Activated CD8-positive, alpha-beta memory T cell treated with anti-CD3 and anti-CD28 coated beads, Interleukin-2, amount 50 U/mL, for 48 hours (primary cell): ENCODE data around the gene SELENOS.

Experiments
- DNase-seq: peaks from one replicate; pipeline ENCODE4 v3.0.0-alpha.2; 2020

The SELENOS gene

DNA sequence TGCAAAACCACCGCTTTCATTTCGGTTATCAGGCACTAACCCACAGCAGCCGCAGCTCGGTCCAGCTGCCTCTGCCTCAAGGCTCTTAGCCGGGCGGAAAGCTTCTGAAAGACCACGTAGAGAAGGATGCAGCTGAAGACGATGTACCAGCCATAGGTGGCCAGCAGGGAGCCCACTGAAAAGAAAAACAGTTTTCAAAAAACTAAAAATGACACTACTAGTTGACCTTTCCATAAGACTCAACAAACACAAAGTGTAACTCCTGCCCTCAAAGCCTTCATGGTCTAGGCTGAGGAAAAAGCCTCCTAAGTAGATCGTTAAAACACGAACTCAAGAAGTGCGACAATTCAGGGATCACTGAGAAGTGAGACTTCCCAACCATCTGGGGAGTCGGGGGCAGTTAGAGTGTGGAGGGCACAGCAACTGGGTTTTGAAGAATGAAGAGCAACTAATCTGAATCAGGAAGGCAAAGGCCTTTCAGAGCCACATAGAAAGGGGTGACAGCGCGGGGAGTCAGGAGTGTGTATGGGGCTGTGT is 716 bp downstream of the SELENOS start:
- DNase-seq: peak; percentile 59

- DNase-seq: peak; percentile 18
Observed at GRCh38 chr15:101275018-101275417, 2.3 kb downstream of the SELENOS start.

DNA sequence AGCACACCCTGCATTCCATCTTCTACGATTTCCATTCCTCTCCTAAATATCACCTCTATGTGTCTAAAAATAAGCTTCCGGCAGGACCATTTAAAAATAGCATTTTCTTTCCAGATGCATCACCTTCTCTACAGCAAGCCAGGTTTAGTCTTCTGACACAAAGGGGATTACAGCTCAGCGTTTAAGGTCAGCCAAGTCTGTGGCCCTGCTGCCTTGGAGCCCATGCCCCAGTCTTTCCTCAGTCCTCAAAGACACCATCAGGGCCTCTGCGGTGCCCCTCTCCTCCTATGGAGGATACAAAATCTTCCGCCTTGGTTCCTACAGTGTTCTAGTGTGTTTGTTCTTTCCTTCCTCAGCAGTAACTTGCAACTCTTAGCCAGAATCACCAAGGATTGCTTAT is 3.8 kb downstream of the SELENOS start:
- no peak for DNase-seq

- peak; percentile 25 for DNase-seq
Observed at GRCh38 chr15:101272584-101272983, 4.7 kb downstream of the SELENOS start.

GRCh38 chr15:101269479-101270223 is 7.6 kb downstream of the SELENOS start:
- no peak for DNase-seq

DNA sequence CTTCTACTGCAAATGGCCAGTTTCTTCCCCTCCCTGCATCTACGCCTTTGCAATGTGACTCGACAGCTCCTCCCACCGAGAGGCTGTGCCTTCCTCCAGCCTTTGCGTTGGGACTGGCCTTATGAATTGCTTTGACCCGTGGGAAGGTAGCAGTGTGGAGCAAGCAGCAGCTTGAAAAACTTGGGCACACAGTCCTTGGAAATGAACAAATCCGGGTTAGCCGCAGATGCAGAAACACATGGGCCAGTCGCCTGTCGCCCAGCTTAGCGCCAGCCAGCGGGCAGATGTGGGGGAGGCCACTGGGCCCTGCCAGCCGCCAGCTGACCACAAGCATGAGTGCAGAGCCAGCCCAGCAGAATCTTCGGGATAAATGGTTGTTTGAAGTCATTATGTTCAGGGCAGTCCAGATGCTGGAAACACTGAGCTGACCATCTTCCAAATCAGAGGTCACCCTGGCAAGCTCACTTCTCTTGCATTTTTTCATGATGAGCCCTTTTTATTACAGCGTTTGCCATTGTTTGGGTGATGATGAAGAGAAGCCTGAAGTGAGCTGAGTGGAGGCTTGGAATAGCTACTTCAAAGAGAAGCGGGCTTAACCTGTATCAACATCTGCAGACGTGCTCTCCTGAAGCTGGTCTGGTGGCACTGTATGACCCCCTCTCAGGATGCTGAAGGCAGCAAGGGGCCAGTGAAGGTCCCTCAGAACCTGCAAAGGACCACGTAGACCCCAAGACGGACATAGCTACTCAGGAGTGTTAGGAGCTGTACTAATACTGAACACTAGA is 9.8 kb downstream of the SELENOS start:
- no peak for DNase-seq

DNA sequence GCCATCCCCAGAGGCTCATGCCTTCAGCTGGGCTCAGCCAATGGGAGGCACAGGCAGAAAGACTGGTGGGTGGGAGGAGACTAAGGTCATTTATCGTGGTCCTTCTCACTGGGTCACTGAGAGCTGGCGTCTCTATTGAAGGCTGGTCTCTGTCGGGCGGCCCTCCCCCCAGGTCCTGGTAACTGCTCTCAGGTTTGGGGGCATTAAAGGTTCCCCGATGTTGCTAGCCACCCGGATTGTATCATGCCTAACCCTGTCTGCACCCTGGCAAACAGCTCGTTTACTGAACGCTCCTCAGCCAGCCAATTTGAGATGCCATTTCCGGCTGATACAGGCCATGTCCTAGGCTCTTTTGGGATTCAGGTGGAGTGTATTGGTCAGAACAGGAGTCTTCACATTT is 10.5 kb downstream of the SELENOS start:
- DNase-seq: no peak

DNA sequence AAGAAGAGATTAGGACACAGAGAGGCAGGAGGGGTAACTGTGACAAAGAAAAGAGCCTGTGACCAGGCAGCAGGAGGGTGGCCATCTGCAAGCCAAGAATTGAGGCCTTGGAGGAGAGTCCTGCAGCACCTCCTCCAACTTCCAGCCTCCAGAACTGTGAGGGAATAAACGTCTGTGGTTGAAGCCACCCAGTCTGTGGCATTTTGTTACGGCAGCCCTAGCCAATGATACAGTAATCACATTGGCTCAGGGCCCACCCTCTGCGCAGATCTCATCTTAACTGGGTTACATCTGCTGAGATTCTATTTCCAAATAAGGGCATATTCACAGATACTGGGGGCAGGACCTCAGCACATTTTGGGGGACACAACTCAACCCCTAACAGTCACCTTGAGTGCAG is 11.3 kb downstream of the SELENOS start:
- no peak for DNase-seq

GRCh38 chr15:101264911-101265641 is 12.2 kb downstream of the SELENOS start:
- no peak for DNase-seq

GRCh38 chr15:101264011-101264410 is 13.3 kb downstream of the SELENOS start:
- no peak for DNase-seq

- DNase-seq: no peak
Observed at GRCh38 chr15:101262551-101262950, 14.7 kb downstream of the SELENOS start.

DNA sequence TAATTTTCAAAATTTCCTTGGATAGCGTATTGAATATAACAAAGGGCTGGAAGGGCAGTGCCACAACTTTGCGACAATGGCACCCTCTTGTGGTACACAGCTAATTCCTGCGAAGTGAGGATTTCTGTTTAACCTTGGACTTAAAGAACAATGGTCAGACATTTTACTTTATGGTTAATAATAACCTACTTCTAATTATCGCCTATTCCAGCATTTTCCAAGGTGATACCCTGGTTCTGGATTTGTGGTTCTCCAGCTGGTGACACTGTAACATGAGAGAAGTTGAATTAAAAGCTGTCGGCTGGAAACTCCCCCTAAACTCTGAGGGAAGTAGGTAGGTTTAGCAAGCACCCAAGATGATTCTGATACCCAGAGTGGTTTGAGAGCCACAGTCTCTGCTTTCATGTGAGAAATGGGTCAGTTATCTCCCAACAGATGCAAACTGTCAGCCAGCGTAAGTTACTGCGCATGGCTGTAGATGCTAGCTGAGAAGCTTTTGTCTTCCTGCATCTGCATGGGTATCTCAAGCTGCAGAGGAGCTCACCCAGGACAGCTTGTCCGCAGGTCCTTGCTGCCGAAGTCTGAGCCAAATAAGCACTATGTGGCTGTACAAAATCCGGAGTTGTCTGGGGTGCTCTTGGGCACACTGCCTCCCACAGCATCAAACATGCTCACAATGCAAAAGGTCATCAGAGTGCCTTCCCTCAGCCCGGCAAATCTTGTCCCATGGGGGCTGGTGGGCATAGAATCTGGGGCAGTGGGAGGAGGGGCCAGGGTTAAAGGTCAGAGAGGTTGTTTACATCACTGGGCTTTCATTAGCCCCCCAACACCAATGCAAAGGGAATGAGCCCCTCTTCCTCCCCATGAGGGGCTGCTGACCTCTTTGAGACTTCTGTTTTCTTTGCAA is 18.8 kb downstream of the SELENOS start:
- DNase-seq: no peak

- no peak for DNase-seq
Observed at GRCh38 chr15:101256757-101257156, 20.5 kb downstream of the SELENOS start.

- DNase-seq: no peak
Observed at GRCh38 chr15:101255615-101256241, 21.6 kb downstream of the SELENOS start.

DNA sequence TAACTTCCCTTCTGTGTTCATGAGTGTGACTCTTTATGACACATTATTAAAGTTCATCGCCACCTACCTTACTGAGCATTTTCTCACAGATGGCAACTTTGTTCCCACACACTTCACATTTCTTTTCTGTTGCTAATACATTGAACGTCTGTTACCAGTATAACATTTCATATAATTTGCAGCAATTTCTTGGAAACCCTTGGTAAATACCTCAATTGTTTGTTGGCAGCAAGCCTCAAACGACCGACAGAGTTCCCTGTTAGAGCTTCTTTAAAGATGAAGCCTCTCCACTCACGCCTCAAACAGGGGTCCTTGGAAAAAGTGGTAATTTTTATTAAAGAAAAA is 22.3 kb downstream of the SELENOS start:
- DNase-seq: no peak

- no peak for DNase-seq
Observed at GRCh38 chr15:101254157-101255050, 22.9 kb downstream of the SELENOS start.

- no peak for DNase-seq
Observed at GRCh38 chr15:101252836-101253235, 24.4 kb downstream of the SELENOS start.

DNA sequence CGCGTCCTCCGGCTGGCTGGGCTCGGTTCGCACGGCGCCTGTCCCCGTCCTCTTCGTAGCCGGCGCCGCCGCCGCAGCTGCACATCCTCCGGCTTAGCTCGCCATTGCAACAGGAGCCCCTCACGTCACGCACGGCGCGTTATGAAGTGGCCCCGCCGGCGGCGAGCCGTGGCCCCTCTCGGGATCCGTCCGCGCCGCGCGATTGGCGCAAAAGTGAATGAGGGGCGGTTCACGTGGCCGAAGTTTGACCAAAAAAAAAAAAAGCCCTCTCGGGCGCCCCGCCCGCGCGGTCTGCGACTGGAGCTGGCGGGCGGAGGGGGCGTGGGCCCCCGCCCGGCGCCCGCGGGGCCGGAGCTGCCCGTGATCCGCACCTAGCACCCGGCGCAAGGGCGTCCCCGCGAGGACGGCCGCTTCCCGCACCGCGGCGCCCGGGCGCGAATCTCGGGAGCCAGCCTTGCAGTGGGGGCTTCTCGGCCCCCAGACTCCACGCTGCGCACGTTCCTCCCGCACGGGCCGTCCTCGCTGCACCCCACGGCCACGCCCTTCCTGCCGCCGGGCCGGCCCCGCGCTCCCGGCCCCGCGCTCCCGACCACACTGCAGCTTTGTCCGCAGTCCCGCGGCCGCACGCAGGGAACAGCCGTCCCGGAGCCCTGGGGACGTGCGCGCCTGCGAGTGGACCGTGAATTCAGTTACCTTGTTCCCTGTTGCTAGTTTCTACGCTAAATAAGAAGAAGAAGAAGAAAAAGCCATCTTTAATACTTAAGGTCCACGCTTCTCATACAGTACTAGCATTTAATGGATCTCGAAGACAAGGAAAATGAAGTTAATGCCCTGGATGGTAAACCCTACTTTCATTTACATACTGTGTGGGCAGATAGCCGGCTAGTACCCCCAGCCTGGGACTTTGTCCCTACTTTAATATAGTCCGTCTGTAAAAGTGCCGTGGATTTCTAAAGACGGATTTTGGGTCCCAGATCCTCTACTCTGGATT is 25.2 kb downstream of the SELENOS start, which contains the start of gene CHSY1:
Gene CHSY1 (minus strand): TSS at position 219 of the 991 bp plus-strand sequence. CDS start 592 bp downstream, outside the sequence.
- peak; percentile 94 for DNase-seq
